Measurements from ENCODE around the gene SLC35F6. TPM values are rescaled to one million over a fixed set of nuclear protein-coding genes. Genes with fewer than 3 reads are reported as not detected.

The SLC35F6 gene
- polyA plus RNA-seq, 1 donor = 15.8 TPM

DNA sequence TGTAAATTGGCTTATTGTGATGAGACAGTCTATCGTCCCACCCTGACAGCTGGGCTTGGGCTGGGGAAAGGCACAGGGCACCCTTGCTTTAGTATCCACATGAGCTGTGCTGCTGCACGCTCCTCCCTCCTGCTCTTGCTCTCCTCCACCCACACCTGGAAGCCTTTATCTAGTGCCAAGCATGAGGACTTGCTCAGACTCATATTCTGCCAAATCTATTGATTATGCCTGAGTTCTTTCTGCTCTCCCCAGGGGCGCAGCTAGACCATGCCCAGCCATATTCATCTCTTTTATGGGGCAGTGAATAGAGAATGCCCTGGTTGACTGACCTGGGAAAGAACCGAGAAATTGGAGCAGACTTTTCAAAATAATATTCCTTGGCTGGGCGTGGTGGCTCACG lies 54.9 kb downstream of the SLC35F6 start:
- no peak for DNase-seq

DNA sequence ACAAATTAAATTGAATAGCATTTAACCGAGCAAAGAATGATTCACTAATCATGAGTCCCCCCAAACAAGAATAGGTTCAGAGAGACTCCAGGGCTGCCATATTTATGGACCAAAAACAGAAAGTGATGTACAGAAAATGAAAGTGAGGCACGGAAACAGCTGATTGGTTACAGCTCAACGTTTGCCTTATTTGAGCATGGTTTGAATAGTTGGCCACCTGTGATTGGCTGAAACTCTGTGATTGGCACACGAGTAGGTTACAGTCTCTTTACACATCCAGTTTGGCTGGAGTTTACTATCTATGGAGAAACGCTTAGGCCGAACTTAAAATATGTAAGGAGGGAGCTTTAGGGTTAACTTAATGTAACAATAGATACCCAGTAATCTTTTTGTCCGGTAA lies 56.8 kb downstream of the SLC35F6 start:
- no peak for DNase-seq

DNA sequence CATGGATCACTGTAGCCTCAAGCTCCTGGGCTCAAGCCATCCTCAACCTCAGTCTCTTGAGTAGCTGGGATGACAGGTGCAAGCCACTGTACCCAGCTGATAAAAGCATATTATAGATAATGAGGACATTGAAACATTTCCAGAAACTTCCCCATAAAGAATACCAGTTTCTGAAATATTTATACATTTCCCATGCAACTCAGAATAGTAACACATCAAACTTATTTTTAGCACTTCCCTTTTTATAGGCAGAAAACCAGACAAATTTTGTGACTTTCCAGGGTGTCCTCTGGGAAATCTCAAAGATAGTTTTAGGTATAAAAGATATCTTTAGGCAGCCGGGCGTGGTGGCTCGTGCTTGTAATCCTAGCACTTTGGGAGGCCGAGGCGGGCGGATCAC lies 58.8 kb downstream of the SLC35F6 start:
- no peak for DNase-seq

Other genes starting within 250 kb of the SLC35F6 start
- 0.48 TPM for gene CIB4, start 122.9 kb upstream of the SLC35F6 start, polyA plus RNA-seq (ENCODE audit: insufficient read length)
- 1.1 TPM for gene KCNK3, start 71.6 kb upstream of the SLC35F6 start, polyA plus RNA-seq (ENCODE audit: insufficient read length)
- 20.7 TPM for gene CENPA, start 21.8 kb downstream of the SLC35F6 start, polyA plus RNA-seq (ENCODE audit: insufficient read length)
- gene DPYSL5, start 83.8 kb downstream of the SLC35F6 start, polyA plus RNA-seq (ENCODE audit: insufficient read length) = 6.8 TPM
- gene MAPRE3, start 206.4 kb downstream of the SLC35F6 start, polyA plus RNA-seq (ENCODE audit: insufficient read length) = 12.2 TPM